Naive thymus-derived CD4-positive, alpha-beta T cell (primary cell): ENCODE data around the gene ATG10. TPM values are rescaled to one million over a fixed set of nuclear protein-coding genes. Genes with fewer than 3 reads are reported as not detected.

Experiments used
- ATAC-seq: fragments of 150-1000 bp; cut with Tn5 transposase; 2 replicates; pipeline ENCODE4 v1.10.0; 2021; ENCODE audit warnings: mild to moderate bottlenecking, moderate library complexity
- CTCF ChIA-PET: fragments of 350-600 bp; sonication (Branson Sonifier 250); formaldehyde crosslinking; loops from one replicate; lab custom pipeline; 2021; ENCODE audit warnings: antibody characterized with exemption; lab: Charles Lee
- POLR2A ChIA-PET: fragments of 350-600 bp; sonication (Branson Sonifier 250); formaldehyde crosslinking; loops from one replicate; lab custom pipeline; 2021; ENCODE audit warnings: antibody characterized with exemption, inconsistent platforms; lab: Charles Lee
- DNase-seq, 9 donors: peaks; one replicate each; pipeline versions ENCODE4 v3.0.0 to v3.0.0-alpha.2; 2020 to 2022; ENCODE audit warnings: mixed read lengths in 1 of 9
- H3K27ac ChIP-seq: one replicate; pipeline ENCODE4 v1.7.0; 2013; ENCODE audit warnings: mild to moderate bottlenecking, low read depth, low read length, moderate library complexity
- H3K27me3 ChIP-seq, 2 donors: one replicate each; pipeline ENCODE4 v1.7.0; 2013; ENCODE audit warnings: low read length in 2 of 2, mild to moderate bottlenecking in 2 of 2, moderate library complexity in 2 of 2; ENCODE audit not compliant: control insufficient read depth in 2 of 2, insufficient read depth in 2 of 2
- H3K36me3 ChIP-seq, 3 experiments: 1 replicate in 2 of 3; 2 replicates in 1 of 3; pipeline ENCODE4 v1.7.0; 2013; ENCODE audit warnings: low read length in 3 of 3, mild to moderate bottlenecking in 3 of 3, moderate library complexity in 1 of 3; ENCODE audit not compliant: insufficient read depth in 3 of 3, control insufficient read depth in 2 of 3
- H3K4me1 ChIP-seq, 2 donors: one replicate each; pipeline ENCODE4 v1.7.0; 2013; ENCODE audit warnings: low read length in 2 of 2, mild to moderate bottlenecking in 2 of 2, moderate library complexity in 1 of 2; ENCODE audit not compliant: control insufficient read depth in 2 of 2, insufficient read depth in 2 of 2
- H3K4me3 ChIP-seq: 2 replicates; pipeline ENCODE4 v1.7.0; 2013; ENCODE audit warnings: mild to moderate bottlenecking, low read length
- H3K9me3 ChIP-seq, 3 experiments: 1 replicate in 2 of 3; 2 replicates in 1 of 3; pipeline ENCODE4 v1.7.0; 2013; ENCODE audit warnings: low read length in 3 of 3; ENCODE audit not compliant: control insufficient read depth in 2 of 3
- H3K27ac Mint-ChIP-seq, 9 donors: one replicate each; pipeline ENCODE4 v1.8.0; 2020 to 2022; ENCODE audit warnings: mixed read lengths in 9 of 9, mild to moderate bottlenecking in 8 of 9, moderate library complexity in 5 of 9, inconsistent platforms in 2 of 9
- H3K27me3 Mint-ChIP-seq, 5 donors: one replicate each; pipeline ENCODE4 v1.8.0; 2021 to 2022; ENCODE audit warnings: mixed read lengths in 5 of 5, mild to moderate bottlenecking in 1 of 5
- H3K36me3 Mint-ChIP-seq, 5 donors: one replicate each; pipeline ENCODE4 v1.8.0; 2020 to 2022; ENCODE audit warnings: mixed read lengths in 5 of 5, mild to moderate bottlenecking in 3 of 5, inconsistent platforms in 1 of 5
- H3K4me1 Mint-ChIP-seq, 7 donors: one replicate each; pipeline ENCODE4 v1.8.0; 2020 to 2022; ENCODE audit warnings: mixed read lengths in 7 of 7, mild to moderate bottlenecking in 3 of 7, inconsistent platforms in 1 of 7
- H3K4me3 Mint-ChIP-seq, 10 donors: one replicate each; pipeline ENCODE4 v1.8.0; 2020 to 2022; ENCODE audit warnings: mild to moderate bottlenecking in 10 of 10, mixed read lengths in 10 of 10, moderate library complexity in 6 of 10, inconsistent platforms in 2 of 10
- H3K9me3 Mint-ChIP-seq, 11 donors: one replicate each; pipeline ENCODE4 v1.8.0; 2020 to 2022; ENCODE audit warnings: mixed read lengths in 11 of 11, mild to moderate bottlenecking in 4 of 11, inconsistent platforms in 1 of 11, moderate library complexity in 1 of 11
- intact Hi-C, 2 donors: fragments of 100-400 bp; cut with micrococcal nuclease; formaldehyde crosslinking; loops; one replicate each; pipeline ENCODE4 v1.15.1; 2023
- polyA plus RNA-seq, 2 donors: library from polyadenylated mRNA; unstranded; fragments of 300-500 nt; fragmentation: Illumina TruSeq; gene quantifications; one replicate each; pipeline ENCODE4 v1.2.3, GENCODE V29; 2021
- total RNA-seq, 6 experiments: library from RNA in 5 of 6; stranded (reverse) in 5 of 6; gene quantifications; 1 replicate in 5 of 6; 2 replicates in 1 of 6; pipeline ENCODE4 v1.2.3 and lab custom pipeline; 2021 to 2026

ATG10 gene
- total and polyA plus RNA-seq, 7 experiments from 2014 or later, result 6.4 to 14.4 (median 9.1) TPM

DNA sequence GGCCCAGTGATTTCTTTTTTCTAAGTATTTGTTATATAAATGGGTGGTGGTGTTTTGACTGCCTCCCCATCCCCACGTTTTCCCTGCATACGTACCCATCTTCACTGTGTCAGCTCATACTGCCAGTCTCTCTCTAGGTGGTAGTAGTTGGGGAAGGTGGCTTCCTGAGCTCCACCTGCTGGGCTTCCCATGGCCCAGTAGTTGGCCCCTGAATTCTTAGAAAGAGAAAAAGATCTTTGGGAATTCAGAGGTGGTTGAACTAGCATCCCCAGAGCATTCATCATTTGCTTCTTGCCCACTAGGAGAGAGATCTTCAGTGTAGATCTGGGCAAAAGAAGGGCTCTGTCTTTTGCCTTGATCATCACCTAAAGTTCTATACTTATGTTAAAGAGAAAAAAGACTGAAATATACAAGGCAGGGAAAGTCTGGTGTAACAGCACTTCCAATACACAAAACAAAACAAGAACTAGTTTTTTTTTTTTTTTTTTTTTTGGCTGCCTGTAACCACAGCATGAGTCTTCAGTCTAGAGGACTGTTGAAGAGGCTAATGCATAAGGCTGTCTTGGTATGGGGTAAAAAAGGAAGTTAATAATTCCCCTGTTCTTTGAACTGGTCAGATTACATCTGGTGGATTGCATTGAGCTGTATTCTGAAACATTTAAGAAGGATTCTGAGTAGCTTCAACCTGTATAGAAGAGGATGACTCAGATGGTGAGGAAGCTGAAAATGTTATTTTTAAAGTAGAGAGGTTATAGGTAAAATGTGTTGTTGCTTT is 128.7 kb downstream of the ATG10 start:
- CTCF ChIA-PET, result no interaction called here
- Histone ChIP-seq H3K27me3 (no peaks in the 10 kb centered on the region), H3K36me3 (no peaks in the 10 kb centered on the region), H3K9me3 (no peaks in the 10 kb centered on the region), H3K4me1 (peaks cover 0 to 3% of the 10 kb centered on the region in 2 donors), H3K4me3 (no peak overlapping the region), H3K27ac (no peak overlapping the region)
- POLR2A ChIA-PET, result no interaction called here
- Mint-ChIP-seq H3K27me3 (no peaks in the 10 kb centered on the region), H3K4me3 (no peak overlapping the region), H3K36me3 (peaks cover 0 to 5% (median 4%) of the 10 kb centered on the region in 5 donors), H3K4me1 (peaks cover 0 to 16% (median 13%) of the 10 kb centered on the region in 7 donors), H3K27ac (peak overlapping the region in 1 of 9 donors; percentile 26), H3K9me3 (peaks cover 0 to 2% (median 0%) of the 10 kb centered on the region in 11 donors)
- intact Hi-C loops, result no loop called here
- no peak for DNase-seq
- ATAC-seq, result peak; percentile 80

- Histone ChIP-seq H3K9me3 (no peaks in the 10 kb centered on the region), H3K36me3 (no peaks in the 10 kb centered on the region), H3K27me3 (no peaks in the 10 kb centered on the region), H3K27ac (no peak overlapping the region), H3K4me3 (no peak overlapping the region), H3K4me1 (peaks cover 0 to 3% of the 10 kb centered on the region in 2 donors)
- CTCF ChIA-PET, result no interaction called here
- H3K27ac Mint-ChIP-seq, result no peak overlapping the region
- peaks cover 0 to 3% (median 0%) of the 10 kb centered on the region in 5 donors for H3K36me3 Mint-ChIP-seq
- ATAC-seq (peak; percentile 57), DNase-seq (peak in 7 of 9 donors; percentile 25 to 66 (median 58))
- H3K27me3 Mint-ChIP-seq, result no peaks in the 10 kb centered on the region
- POLR2A ChIA-PET, result no interaction called here
- peaks cover 2 to 39% (median 18%) of the 10 kb centered on the region in 7 donors for H3K4me1 Mint-ChIP-seq
- intact Hi-C loops, result loop anchor here (5.0 kb wide), 2 partner anchors 42 to 122 kb away; no protein-coding TSS in a partner anchor
- peaks cover 0 to 5% (median 0%) of the 10 kb centered on the region in 11 donors for H3K9me3 Mint-ChIP-seq
- H3K4me3 Mint-ChIP-seq, result no peak overlapping the region
These were observed 133.0 kb downstream of the ATG10 start for GRCh38 chr5:82104872-82105271.

DNA sequence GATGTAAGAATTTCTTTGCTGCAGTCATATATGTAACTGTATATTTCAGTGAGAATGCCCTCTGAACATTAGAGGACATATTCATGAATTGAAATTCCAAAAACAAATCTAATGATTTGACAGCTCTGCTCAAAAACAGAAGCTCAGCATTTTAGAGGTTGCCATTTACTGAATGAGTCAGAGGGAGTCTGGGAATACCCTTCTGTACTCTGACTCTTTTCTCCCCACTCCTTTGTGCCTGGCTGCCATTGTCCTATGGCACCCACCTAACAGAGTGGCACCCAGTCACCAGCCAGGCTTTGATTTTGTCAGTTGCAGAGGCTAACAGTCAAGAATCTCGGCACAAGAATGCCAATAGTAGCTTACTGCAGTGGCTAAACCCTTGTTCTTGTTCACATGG is 133.6 kb downstream of the ATG10 start:
- peaks cover 0 to 5% (median 0%) of the 10 kb centered on the region in 11 donors for H3K9me3 Mint-ChIP-seq
- no peaks in the 10 kb centered on the region for H3K36me3 ChIP-seq
- peaks cover 2 to 36% (median 18%) of the 10 kb centered on the region in 7 donors for H3K4me1 Mint-ChIP-seq
- no peaks in the 10 kb centered on the region for H3K27me3 Mint-ChIP-seq
- no peak overlapping the region for H3K4me3 ChIP-seq
- no peak overlapping the region for H3K27ac ChIP-seq
- peaks cover 0 to 3% of the 10 kb centered on the region in 2 donors for H3K4me1 ChIP-seq
- no peaks in the 10 kb centered on the region for H3K27me3 ChIP-seq
- CTCF ChIA-PET, result no interaction called here
- intact Hi-C loops, result loop anchor here (5.0 kb wide), 2 partner anchors 42 to 122 kb away; no protein-coding TSS in a partner anchor
- peaks cover 0 to 3% (median 0%) of the 10 kb centered on the region in 5 donors for H3K36me3 Mint-ChIP-seq
- no peaks in the 10 kb centered on the region for H3K9me3 ChIP-seq
- no peak overlapping the region for H3K27ac Mint-ChIP-seq
- ATAC-seq (no peak), DNase-seq (no peak)
- H3K4me3 Mint-ChIP-seq, result no peak overlapping the region
- POLR2A ChIA-PET, result no interaction called here

DNA sequence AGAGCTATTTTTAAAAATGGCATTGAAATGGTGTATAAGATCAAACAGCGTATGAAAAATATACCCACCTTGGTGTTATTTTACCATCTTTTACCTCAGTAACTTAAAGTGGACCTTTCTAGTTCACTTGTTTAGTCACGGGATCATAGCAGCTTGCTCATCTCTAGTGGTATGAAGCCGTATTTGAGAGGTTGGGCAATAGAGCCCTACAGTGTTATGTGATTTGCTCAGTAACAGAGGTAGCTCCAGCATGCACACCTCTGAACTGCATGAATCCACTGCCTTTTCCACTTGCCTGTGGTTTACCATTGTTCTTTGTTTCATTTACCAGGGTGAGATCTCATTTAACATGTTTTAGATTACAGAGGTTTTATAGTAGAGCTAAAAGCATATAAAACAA is 134.4 kb downstream of the ATG10 start:
- peak overlapping the region in 2 of 10 donors; percentile 2 to 4 for H3K4me3 Mint-ChIP-seq
- peak in 1 of 9 donors; percentile 4 for DNase-seq

DNA sequence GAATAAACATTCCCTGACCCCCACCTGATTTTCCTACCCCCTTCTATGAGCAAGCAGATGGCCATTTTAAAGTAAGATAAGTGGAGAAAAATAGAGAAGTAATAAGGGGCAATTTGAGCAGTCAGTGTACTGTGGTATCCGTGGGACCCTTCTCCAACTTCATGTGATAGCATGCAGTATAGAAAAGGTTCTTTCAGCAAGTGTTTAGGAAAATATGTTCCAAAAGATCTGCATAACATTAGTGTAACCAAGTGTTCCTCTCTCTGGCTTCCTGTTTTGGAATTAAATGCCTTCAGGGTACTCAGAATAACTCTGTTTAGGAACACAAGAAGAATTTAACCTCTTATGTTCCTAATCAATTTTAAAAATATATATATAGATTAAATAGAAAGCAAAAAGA is 134.9 kb downstream of the ATG10 start:
- intact Hi-C loops, result loop anchor here (5.0 kb wide), 2 partner anchors 41 to 121 kb away; no protein-coding TSS in a partner anchor
- H3K4me3 Mint-ChIP-seq, result peak overlapping the region in 4 of 10 donors; percentile 2 to 17 (median 8)
- Histone ChIP-seq H3K27ac (no peak overlapping the region), H3K4me1 (peaks cover 0 to 3% of the 10 kb centered on the region in 2 donors), H3K4me3 (no peak overlapping the region), H3K27me3 (no peaks in the 10 kb centered on the region), H3K9me3 (no peaks in the 10 kb centered on the region), H3K36me3 (no peaks in the 10 kb centered on the region)
- H3K27ac Mint-ChIP-seq, result no peak overlapping the region
- DNase-seq (no peak), ATAC-seq (no peak)
- peaks cover 2 to 37% (median 18%) of the 10 kb centered on the region in 7 donors for H3K4me1 Mint-ChIP-seq
- no peaks in the 10 kb centered on the region for H3K27me3 Mint-ChIP-seq
- H3K9me3 Mint-ChIP-seq, result peaks cover 0 to 5% (median 0%) of the 10 kb centered on the region in 11 donors
- ChIA-PET CTCF (interaction anchor here (1.0 kb wide), 1 partner anchor 268 kb away, joined by 3 read pairs; no protein-coding TSS in a partner anchor), POLR2A (no interaction called here)
- peaks cover 0 to 3% (median 0%) of the 10 kb centered on the region in 5 donors for H3K36me3 Mint-ChIP-seq

More for the DNA sequence above, 134.4 kb downstream of the ATG10 start:
- Histone ChIP-seq H3K27me3 (no peaks in the 10 kb centered on the region), H3K9me3 (no peaks in the 10 kb centered on the region), H3K27ac (no peak overlapping the region), H3K4me3 (no peak overlapping the region), H3K36me3 (no peaks in the 10 kb centered on the region), H3K4me1 (peaks cover 0 to 3% of the 10 kb centered on the region in 2 donors)
- peaks cover 2 to 32% (median 18%) of the 10 kb centered on the region in 7 donors for H3K4me1 Mint-ChIP-seq
- CTCF ChIA-PET, result interaction anchor here (1.0 kb wide), 1 partner anchor 268 kb away, joined by 3 read pairs; no protein-coding TSS in a partner anchor
- intact Hi-C loops, result loop anchor here (5.0 kb wide), 2 partner anchors 41 to 121 kb away; no protein-coding TSS in a partner anchor
- no peak overlapping the region for H3K27ac Mint-ChIP-seq
- H3K27me3 Mint-ChIP-seq, result no peaks in the 10 kb centered on the region
- POLR2A ChIA-PET, result no interaction called here
- no peak for ATAC-seq
- peaks cover 0 to 3% (median 0%) of the 10 kb centered on the region in 5 donors for H3K36me3 Mint-ChIP-seq
- H3K9me3 Mint-ChIP-seq, result peaks cover 0 to 5% (median 0%) of the 10 kb centered on the region in 11 donors

DNA sequence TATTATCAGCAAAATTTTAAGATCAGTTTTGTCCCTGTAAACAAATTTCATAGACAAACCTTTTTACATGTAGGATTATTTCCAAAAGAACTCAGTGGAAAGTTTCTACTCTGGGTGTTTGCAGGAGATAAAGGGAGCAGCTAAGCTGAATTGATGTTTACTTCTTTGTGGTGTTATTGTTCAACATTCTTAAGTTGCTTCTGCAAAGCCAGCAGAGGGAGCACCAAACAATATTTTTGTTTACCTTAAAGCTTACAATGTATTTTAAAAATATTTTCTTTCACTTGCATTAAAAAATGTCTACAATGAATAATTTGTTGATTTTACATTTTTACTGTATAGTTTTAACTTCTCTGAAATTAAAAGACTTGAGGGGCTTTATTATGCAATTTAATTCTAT is 135.4 kb downstream of the ATG10 start:
- H3K27me3 ChIP-seq, result no peaks in the 10 kb centered on the region
- no peaks in the 10 kb centered on the region for H3K9me3 ChIP-seq
- Mint-ChIP-seq H3K4me1 (peaks cover 2 to 38% (median 18%) of the 10 kb centered on the region in 7 donors), H3K27ac (no peak overlapping the region), H3K4me3 (no peak overlapping the region), H3K9me3 (peaks cover 0 to 5% (median 0%) of the 10 kb centered on the region in 11 donors), H3K36me3 (peaks cover 0 to 3% (median 0%) of the 10 kb centered on the region in 5 donors), H3K27me3 (no peaks in the 10 kb centered on the region)
- H3K4me1 ChIP-seq, result peaks cover 0 to 3% of the 10 kb centered on the region in 2 donors
- ChIA-PET POLR2A (no interaction called here), CTCF (no interaction called here)
- intact Hi-C loops, result loop anchor here (5.0 kb wide), 2 partner anchors 40 to 120 kb away; no protein-coding TSS in a partner anchor
- no peak overlapping the region for H3K27ac ChIP-seq
- ATAC-seq, result no peak
- no peak overlapping the region for H3K4me3 ChIP-seq
- no peak for DNase-seq
- no peaks in the 10 kb centered on the region for H3K36me3 ChIP-seq
